Stimulated activated CD4-positive, alpha-beta T cell treated with anti-CD3 and anti-CD28 coated beads, Interleukin-2, amount 100 ng/mL, for 24 hours (primary cell): ENCODE measurements around the gene NPR1.
"Not testable (repeated sequence)": the region's sequence is repeated elsewhere in the genome, so short reads cannot be mapped to it uniquely, and the experiment has no call there.

Experiments used
- DNase-seq, 2 donors: peaks; one replicate each; pipeline ENCODE4 v3.0.0-alpha.2; 2020

The NPR1 gene

GRCh38 chr1:153651771-153652170, 26.7 kb upstream of the NPR1 start:
- no peak for DNase-seq

DNA sequence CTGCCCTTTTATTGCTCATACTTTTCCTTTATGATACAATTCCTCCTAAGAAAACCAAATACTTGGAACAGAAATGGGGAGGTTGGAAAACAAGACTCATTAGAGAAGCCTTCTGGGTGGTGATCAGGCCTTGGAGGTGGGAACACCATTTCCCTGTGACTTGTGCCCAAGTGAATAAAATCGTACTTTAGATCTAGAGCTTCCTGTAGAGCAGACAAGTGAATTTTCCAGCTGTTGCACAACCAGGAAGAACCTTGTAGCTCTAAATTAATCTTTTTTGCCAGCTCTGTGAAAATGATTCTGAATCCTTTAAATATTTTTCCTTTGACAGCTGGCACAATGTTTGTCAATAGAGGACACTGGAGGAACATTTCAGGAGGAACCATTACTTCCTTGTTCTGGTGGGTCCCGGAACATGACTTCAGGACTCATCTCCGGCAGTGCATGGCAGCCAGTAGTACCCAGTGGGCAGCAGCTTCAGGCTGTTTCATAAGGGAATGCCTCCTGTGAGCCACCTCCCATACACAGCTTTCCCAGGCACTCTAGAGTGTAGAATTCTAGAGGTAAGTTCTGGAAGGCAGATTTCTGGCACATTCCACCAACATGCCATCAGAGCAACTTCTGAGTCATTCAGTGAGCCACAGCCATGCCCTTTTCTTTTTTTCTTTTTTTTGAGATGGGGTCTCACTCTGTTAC, 25.5 kb upstream of the NPR1 start:
- no peak for DNase-seq

DNA sequence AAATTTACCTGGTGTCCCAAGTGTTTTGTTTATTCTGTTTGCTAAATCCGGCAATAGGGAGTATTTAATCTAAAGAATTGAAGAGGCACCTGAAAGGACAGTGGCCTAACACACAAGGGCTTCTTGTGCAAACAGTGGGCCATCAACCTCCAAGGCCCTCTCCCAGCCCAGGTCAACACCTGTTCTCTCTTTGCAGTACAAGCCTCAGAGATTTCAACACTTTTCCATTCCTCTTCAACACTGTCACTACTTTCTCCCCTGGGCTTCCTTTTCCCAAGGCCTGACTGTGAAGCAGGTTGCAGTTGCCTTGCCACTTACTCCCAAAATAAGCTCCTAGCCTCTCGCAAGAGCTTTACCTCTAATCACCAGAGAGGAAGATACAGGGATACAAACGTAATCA, 23.2 kb upstream of the NPR1 start:
- DNase-seq, result no peak

DNA sequence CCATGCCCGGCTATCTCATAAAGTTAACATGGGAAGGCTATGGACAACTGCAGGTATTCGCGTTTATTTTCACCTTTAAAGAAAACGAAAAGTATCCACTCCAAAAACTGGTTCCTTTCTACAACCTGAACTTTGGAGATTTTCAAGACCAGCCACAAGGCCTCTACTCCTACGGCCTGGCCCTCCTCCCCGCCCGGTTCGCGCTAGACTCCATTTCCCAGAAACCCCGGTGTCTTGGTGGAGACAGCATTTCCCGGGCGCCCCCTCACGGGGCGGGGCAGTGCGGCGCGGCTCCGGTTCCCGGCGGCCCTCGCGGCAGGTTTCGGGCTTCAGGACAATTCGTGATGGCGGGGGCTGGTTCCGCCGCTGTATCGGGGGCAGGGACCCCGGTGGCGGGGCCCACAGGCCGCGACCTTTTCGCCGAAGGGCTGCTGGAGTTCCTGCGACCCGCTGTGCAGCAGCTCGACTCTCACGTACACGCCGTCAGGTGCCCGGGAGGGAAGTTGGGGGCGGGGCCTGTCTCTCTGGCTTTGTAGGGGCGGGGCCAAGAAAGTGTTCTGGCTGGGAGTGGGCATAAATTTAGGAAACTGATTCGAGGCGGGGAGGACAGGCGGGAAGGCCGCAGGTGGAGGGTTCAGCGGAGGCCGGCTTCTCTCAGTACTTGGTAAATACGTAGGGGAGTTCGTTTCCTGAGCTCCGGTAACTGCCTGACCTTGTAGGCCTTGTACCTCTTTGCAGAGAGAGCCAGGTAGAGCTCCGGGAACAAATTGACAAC, 19.9 kb upstream of the NPR1 start, which contains the start of gene SNAPIN:
Gene SNAPIN, plus strand, starts transcription at position 304 of the 775 bp plus-strand sequence. Its CDS starts 41 bp downstream, at position 345.
- peak; percentile 92 to 93 for DNase-seq

DNA sequence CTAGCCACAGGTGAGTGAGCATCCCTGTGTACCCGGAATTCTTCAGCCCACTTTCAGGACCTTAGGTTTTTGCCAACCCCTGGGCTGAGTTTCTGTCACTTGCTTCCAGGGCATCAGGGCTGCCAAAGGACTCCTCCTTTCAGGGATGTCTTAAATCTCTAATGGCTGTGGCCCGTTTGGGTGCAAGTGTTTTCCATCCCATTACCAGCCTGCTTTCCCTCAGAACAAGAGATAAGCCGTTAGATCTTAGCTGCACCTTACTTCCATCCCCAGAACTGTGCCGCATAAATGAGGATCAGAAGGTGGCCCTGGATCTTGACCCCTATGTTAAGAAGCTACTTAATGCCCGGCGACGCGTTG, 19.3 kb upstream of the NPR1 start:
- no peak for DNase-seq

DNA sequence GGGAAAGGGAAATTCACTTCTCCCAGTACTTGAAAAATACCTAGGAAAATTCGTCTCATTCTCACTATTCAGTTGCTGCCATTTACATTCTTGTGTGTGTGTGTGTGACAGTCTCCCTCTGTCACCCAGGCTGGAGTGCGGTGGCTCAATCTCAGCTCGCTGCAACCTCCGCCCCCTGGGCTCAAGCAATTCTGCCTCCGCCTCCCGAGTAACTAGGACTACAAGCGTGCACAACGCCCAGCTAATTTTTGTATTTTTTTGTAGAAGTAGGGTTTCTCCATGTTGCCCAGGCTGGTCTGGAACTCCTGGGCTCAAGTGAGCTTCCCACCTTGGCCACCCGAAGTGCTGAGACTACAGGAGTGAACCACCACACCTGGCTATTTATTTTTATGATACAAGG, 18.8 kb upstream of the NPR1 start:
- no peak for DNase-seq

- no peak for DNase-seq
Measured at GRCh38 chr1:153661111-153661708, 17.3 kb upstream of the NPR1 start.

- DNase-seq, result no peak
Measured at GRCh38 chr1:153662269-153662668, 16.2 kb upstream of the NPR1 start.

GRCh38 chr1:153663211-153663610, 15.3 kb upstream of the NPR1 start:
- DNase-seq, result no peak

DNA sequence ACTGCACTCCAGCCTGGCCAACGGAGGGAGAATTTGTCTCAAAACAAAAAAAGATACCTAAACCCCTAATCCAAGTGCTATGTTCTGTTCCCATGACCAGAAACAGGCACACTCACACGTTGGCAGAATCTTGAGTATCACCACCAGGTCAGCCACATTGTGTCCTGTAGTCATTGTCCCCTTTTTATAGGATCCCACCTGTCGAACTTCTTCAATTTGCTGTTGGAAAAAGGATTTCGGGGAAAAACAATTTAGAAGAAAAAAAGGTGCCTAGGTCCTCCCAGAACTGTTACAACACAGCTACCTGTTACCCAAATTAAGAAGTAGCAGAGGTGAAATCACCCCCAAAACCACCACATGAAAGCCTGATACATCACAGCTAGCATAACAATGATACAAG, 11.0 kb upstream of the NPR1 start:
- DNase-seq, result no peak

DNA sequence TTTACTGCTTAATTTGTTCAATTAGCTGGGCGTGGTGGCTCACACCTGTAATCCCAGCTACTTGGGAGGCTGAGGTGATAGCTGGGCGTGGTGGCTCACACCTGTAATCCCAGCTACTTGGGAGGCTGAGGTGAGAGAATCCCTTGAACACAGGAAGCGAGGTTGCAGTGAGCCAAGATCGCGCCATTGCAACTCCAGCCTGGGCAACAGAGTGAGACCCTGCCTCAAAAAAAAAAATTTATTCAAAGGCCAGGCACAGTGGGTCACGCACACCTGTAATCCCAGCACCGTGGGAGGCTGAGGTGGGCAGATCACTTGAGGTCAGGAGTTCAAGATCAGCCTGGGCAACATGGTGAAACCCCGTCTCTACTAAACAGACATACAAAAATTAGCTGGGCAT, 9.8 kb upstream of the NPR1 start:
- DNase-seq, result not testable (repeated sequence)

- no peak for DNase-seq
Measured at GRCh38 chr1:153669606-153670005, 8.9 kb upstream of the NPR1 start.

- DNase-seq, result peak in 1 of 2 donors; percentile 45
Measured at GRCh38 chr1:153670257-153670858, 8.1 kb upstream of the NPR1 start.

DNA sequence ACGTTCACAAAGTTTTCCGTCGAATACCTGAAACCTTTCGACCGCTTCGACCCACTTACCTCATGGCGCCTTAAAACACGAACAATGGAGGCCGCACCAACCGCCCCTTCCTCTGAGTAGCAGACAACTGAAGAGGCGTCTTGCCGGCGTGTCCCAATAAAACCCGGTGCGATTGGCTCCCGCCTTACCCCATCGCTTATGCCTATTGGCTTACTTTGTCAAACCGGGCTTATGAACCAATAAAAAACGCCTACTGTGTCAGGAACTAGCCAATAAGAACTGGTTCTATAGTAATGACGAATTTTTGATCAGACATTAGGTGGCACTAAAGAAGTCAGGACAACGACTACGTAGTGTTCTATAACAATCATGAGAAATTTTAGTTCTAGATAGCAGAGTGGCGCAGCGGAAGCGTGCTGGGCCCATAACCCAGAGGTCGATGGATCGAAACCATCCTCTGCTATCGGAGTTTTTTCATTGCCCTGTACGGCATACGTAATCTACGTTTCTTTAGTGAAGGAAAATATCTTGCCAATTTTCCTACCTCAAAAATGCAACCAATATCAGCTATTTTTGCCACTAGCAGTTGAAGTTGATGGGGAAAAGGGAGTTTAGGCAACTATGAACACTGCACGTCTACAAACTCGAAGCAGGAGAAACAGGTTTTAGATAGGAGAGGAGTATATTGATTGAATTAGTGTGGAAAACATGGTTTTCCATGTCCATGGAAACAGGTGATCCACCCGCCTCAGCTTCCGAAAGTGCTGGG, 7.4 kb upstream of the NPR1 start, which contains the start of gene ILF2:
Gene ILF2, minus strand, starts transcription at position 135 of the 769 bp plus-strand sequence. Its CDS starts 71 bp downstream, at position 64.
- peak; percentile 96 to 97 for DNase-seq

DNA sequence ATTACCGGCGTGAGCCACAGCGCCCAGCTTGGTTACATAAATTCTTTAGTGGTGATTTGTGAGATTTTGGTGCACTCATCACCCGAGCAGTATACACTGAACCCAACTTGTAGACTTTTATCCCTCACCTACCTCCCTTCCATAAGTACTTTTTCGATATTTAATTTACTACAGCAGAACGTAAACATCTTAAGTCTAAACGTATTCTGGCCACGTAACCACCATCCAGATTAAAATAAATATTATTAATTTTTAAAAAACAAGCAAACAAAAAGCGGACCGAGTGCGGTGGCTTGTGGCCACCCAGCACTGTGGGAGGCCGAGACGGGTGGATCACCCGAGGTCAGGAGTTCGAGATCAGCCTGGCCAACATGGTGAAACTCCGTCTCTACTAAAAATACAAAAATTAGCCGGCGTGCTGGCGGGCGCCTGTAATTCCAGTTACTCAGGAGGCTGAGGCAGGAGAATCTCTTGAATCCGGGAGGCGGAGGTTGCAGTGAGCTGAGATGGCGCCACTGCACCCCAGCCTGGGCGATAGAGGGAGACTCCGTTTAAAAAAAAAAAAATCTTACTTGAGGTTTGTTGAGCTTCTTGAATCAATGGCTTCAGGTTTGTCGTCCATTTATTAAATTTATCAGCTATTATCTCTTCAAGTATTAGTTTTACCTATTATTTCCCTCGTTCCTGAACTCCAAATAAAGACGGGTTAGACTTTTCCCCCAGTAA, 6.7 kb upstream of the NPR1 start:
- peak; percentile 60 to 72 for DNase-seq

- no peak for DNase-seq
Measured at GRCh38 chr1:153673511-153673910, 5.0 kb upstream of the NPR1 start.

GRCh38 chr1:153677718-153678518, 570 bp upstream of the NPR1 start:
- DNase-seq, result peak; percentile 61

DNA sequence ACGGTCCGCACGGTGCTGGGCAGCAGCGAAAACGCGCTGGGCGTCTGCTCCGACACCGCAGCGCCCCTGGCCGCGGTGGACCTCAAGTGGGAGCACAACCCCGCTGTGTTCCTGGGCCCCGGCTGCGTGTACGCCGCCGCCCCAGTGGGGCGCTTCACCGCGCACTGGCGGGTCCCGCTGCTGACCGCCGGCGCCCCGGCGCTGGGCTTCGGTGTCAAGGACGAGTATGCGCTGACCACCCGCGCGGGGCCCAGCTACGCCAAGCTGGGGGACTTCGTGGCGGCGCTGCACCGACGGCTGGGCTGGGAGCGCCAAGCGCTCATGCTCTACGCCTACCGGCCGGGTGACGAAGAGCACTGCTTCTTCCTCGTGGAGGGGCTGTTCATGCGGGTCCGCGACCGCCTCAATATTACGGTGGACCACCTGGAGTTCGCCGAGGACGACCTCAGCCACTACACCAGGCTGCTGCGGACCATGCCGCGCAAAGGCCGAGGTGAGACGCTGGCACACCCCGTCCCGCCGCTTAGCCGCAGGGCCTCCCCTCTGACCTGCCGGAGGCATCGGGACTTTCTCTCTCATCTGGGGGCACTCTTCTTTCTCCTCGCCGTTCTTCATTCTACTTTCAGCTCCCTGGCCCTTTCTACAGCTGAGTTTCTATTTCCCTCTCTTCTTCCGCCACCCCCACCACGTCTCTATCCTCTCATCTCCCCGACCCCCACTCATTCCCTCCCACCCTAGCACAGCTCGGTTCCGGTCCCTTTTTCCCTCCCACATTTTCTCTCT, 1.0 kb downstream of the NPR1 start:
- DNase-seq, result peak; percentile 35 to 44

GRCh38 chr1:153680120-153680403, 1.6 kb downstream of the NPR1 start:
- DNase-seq, result no peak

DNA sequence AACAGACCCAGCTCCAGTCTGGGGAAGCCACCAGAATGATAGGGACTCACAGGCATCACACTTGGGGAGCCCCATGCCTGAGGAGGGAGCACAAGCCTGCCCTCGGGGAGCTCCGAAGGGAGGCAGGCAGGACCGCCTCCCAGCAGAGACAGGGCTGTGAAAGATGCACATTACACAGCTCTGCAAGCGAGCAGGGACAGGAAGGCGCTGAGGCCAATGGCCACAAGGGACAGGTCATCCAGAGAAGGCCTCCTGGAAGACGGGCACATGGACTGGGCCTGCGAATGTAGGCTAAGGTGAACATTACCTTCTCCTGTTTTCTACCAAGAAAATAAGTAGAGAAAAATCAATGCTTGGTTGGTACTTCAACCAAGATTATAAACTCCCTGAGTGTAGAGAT, 4.2 kb downstream of the NPR1 start:
- DNase-seq, result no peak
